Adrenal gland (tissue), 12 donors: ENCODE results near the gene PPP1R10. TPM values are rescaled to one million over a fixed set of nuclear protein-coding genes. Genes with fewer than 3 reads are reported as not detected.

Experiments used
- microRNA counts, 2 donors: library from miRNA; unstranded; fragments of <30 nt; microRNA quantifications; one replicate each; lab custom pipeline; 2016
- microRNA-seq, 3 donors: library from miRNA; unstranded; fragments of <30 nt; microRNA quantifications; one replicate each; pipeline ENCODE4, GENCODE V29; 2017 to 2020
- polyA plus RNA-seq, 3 donors: library from polyadenylated mRNA; stranded (reverse); fragments of 200-250 nt in 2 of 3; fragments of 350-450 nt in 1 of 3; fragmentation: Illumina TruSeq in 1 of 3; extraction: RNeasy Lipid Tissue Mini Kit (QIAGEN cat#74804) in 1 of 3; gene quantifications; one replicate each; pipeline ENCODE4 v1.2.3, GENCODE V29; 2013 to 2014
- small RNA-seq, 2 donors: library from RNA; depleted of rRNA; stranded (forward); fragments of <200 nt; gene quantifications; one replicate each; pipeline ENCODE3, GENCODE V24; 2016
- total RNA-seq, 9 donors: library from RNA; depleted of rRNA in 4 of 9; stranded (reverse); fragments of >200 nt in 4 of 9; fragments of 120-200 nt in 1 of 9; fragmentation: NEBNext Ultra II Directional in 1 of 9; extraction: Animal tissue kit (Norgen Biotek cat#: 25700) in 1 of 9; gene quantifications; one replicate each; pipeline versions ENCODE4 v1.1.0 to v1.2.4, GENCODE V29; 2013 to 2023
- donor health status: healthy with polysubstance abuse.
- donor health status: Bipolar disorder and iron deficiency.
- donor health status: DM: yes; HTN: yes; CAD: no.
- donor health status: DM: no; HTN: no; CAD: no.
- donor health status: DM: no; HTN: no; CAD: no.
- donor health status: DM: yes; HTN: yes; CAD: no.

PPP1R10 gene
- total and polyA plus RNA-seq, 12 donors, result 28.8 to 102 (median 64.7) TPM

MicroRNA genes within 50 kb of the gene (microRNA counts, 767-probe panel; counts per million panel counts)
- microRNA hsa-miR-877-5p (lab: Ali Mortazavi, UCI), result 0 counts per million in 2 donors

Small RNA genes within 50 kb of the gene (microRNA-seq; reads per million reads assigned to microRNA genes)
- gene MIR877, result 86.4 to 118 (median 105) reads per million in 3 donors

Small RNA genes within 50 kb of the gene (small RNA-seq; reads per million reads assigned to genes)
- 2.6 to 3.2 reads per million in 2 donors for gene MIR877

Other genes with a start within 250 kb of the PPP1R10 start
- 100 to 1,000 TPM in 8 of 9 donors, 10 to 100 TPM in 1; 85.7 to 667 (median 326) TPM for gene HLA-E, start 127.7 kb downstream of the PPP1R10 start, total RNA-seq
- gene HLA-E, start 127.7 kb downstream of the PPP1R10 start, polyA plus RNA-seq, result 100 to 1,000 TPM; 126 to 285 (median 261) TPM
- 10 to 100 TPM; 27.4 to 75.6 (median 51.6) TPM for gene GNL1, start 60.8 kb downstream of the PPP1R10 start, total RNA-seq
- 10 to 100 TPM; 33.2 to 86.7 (median 72.5) TPM for gene GNL1, start 60.8 kb downstream of the PPP1R10 start, polyA plus RNA-seq
- gene PRR3, start 59.9 kb downstream of the PPP1R10 start, total RNA-seq, result 10 to 100 TPM in 5 of 9 donors, 1 to 10 TPM in 4; 1.8 to 20.2 (median 10.8) TPM
- gene PRR3, start 59.9 kb downstream of the PPP1R10 start, polyA plus RNA-seq, result 10 to 100 TPM; 20.3 to 25.5 (median 22.8) TPM
- 10 to 100 TPM; 24.6 to 53.1 (median 36.2) TPM for gene ABCF1, start 45.8 kb downstream of the PPP1R10 start, total RNA-seq
- 10 to 100 TPM; 18.7 to 75.2 (median 41.3) TPM for gene ABCF1, start 45.8 kb downstream of the PPP1R10 start, polyA plus RNA-seq
- gene MRPS18B, start 597 bp upstream of the PPP1R10 start, total RNA-seq, result 100 to 1,000 TPM in 1 of 9 donors, 10 to 100 TPM in 8; 51.0 to 105 (median 75.2) TPM
- 10 to 100 TPM; 43.0 to 90.5 (median 48.5) TPM for gene MRPS18B, start 597 bp upstream of the PPP1R10 start, polyA plus RNA-seq
- gene ATAT1, start 9.6 kb upstream of the PPP1R10 start, total RNA-seq, result 10 to 100 TPM in 1 of 9 donors, 1 to 10 TPM in 7, under 1 TPM in 1; 0.78 to 10.1 (median 6.8) TPM
- gene ATAT1, start 9.6 kb upstream of the PPP1R10 start, polyA plus RNA-seq, result 10 to 100 TPM; 10.1 to 16.3 (median 13.0) TPM
- 10 to 100 TPM in 8 of 9 donors, 1 to 10 TPM in 1; 1.8 to 25.7 (median 16.6) TPM for gene C6orf136, start 29.9 kb upstream of the PPP1R10 start, total RNA-seq
- gene C6orf136, start 29.9 kb upstream of the PPP1R10 start, polyA plus RNA-seq, result 10 to 100 TPM; 20.0 to 73.7 (median 49.7) TPM
- 10 to 100 TPM; 16.4 to 39.7 (median 28.0) TPM for gene DHX16, start 55.8 kb upstream of the PPP1R10 start, total RNA-seq
- gene DHX16, start 55.8 kb upstream of the PPP1R10 start, polyA plus RNA-seq, result 10 to 100 TPM; 37.7 to 75.9 (median 39.0) TPM
- 10 to 100 TPM in 8 of 9 donors, 1 to 10 TPM in 1; 6.4 to 58.9 (median 37.3) TPM for gene PPP1R18, start 69.4 kb upstream of the PPP1R10 start, total RNA-seq
- gene PPP1R18, start 69.4 kb upstream of the PPP1R10 start, polyA plus RNA-seq, result 100 to 1,000 TPM in 2 of 3 donors, 10 to 100 TPM in 1; 33.1 to 120 (median 115) TPM
- gene NRM, start 73.7 kb upstream of the PPP1R10 start, total RNA-seq, result 10 to 100 TPM in 4 of 9 donors, 1 to 10 TPM in 5; 1.8 to 22.6 (median 10.0) TPM
- 10 to 100 TPM; 11.4 to 39.3 (median 24.9) TPM for gene NRM, start 73.7 kb upstream of the PPP1R10 start, polyA plus RNA-seq
- 10 to 100 TPM in 5 of 9 donors, 1 to 10 TPM in 4; 2.8 to 27.6 (median 12.0) TPM for gene MDC1, start 100.0 kb upstream of the PPP1R10 start, total RNA-seq
- 10 to 100 TPM; 16.8 to 26.9 (median 21.0) TPM for gene MDC1, start 100.0 kb upstream of the PPP1R10 start, polyA plus RNA-seq
- 100 to 1,000 TPM in 8 of 9 donors, 10 to 100 TPM in 1; 90.3 to 439 (median 219) TPM for gene TUBB, start 103.1 kb upstream of the PPP1R10 start, total RNA-seq
- gene TUBB, start 103.1 kb upstream of the PPP1R10 start, polyA plus RNA-seq, result 100 to 1,000 TPM; 107 to 473 (median 177) TPM
- gene FLOT1, start 125.4 kb upstream of the PPP1R10 start, total RNA-seq, result 100 to 1,000 TPM; 162 to 449 (median 338) TPM
- 100 to 1,000 TPM; 390 to 599 (median 411) TPM for gene FLOT1, start 125.4 kb upstream of the PPP1R10 start, polyA plus RNA-seq
- 10 to 100 TPM in 7 of 9 donors, 1 to 10 TPM in 2; 1.6 to 66.2 (median 38.2) TPM for gene IER3, start 127.3 kb upstream of the PPP1R10 start, total RNA-seq
- gene IER3, start 127.3 kb upstream of the PPP1R10 start, polyA plus RNA-seq, result 100 to 1,000 TPM in 1 of 3 donors, 10 to 100 TPM in 2; 10.3 to 136 (median 49.1) TPM